Astrocyte of the spinal cord (primary cell): ENCODE measurements around the gene PDXDC1.
"Not testable (repeated sequence)": the region's sequence is repeated elsewhere in the genome, so short reads cannot be mapped to it uniquely, and the experiment has no call there.

Experiments
- DNase-seq: peaks from one replicate; pipeline ENCODE4 v3.0.0; 2011; ENCODE audit warnings: low read depth, low spot score
- H3K4me3 ChIP-seq: 2 replicates; pipeline ENCODE4 v1.5.1; 2011; ENCODE audit warnings: low read depth, mild to moderate bottlenecking, low read length, moderate library complexity
- in situ Hi-C: cut with HindIII; loops from 2 replicates; pipeline ENCODE4 v1.10.0; 2017; ENCODE audit warnings: low sequenced_read_pairs
- TF ChIP-seq, protein P1 (sequence below): IDR thresholded peaks from 2 replicates; pipeline ENCODE4 v1.5.1; 2012; ENCODE audit warnings: low read depth, mild to moderate bottlenecking, low read length, inconsistent platforms

PDXDC1 gene

DNA sequence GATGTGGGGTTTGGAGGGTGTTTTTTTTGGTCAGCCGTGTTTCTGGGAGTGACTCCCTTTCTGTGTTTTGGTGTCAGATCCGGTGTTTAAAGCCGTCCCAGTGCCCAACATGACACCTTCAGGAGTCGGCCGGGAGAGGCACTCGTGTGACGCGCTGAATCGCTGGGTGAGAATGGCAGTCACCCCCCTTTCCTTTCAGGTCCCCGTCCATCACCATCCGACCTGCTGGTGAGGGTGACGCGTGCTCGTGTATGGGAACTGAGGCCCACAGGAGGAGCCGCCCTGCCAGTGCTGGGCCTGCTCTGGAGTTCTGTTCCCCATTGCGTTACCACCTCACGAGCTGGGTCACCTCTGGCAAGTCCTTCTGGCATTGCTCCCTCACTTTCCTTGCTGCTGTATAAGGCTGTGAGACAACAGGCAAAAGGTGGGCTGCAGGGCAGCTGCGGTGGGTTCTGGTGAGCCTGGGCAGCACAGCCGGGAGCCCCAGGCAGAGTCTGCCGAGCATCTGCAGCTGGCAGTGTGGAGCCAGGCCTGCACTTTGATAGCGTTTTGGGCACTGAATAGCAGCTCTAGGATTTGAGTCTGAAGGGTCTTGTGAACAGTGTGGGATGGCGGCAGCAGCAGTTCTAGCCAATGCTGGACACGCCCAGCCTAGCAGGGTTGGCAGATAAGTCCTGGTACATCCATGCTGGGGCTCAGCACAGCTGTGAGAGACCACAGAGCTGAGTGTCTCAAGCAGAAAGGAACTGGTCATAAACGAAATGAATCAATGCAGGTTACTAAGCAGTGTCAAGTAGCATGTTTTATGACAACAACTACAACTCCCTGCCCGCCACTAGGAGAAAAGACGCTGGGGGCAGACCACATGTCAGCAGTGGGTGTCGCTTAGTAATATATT lies 54.2 kb downstream of the PDXDC1 start:
- DNase-seq: peak; percentile 38
- in situ Hi-C loops, H3K4me3 ChIP-seq: not testable (repeated sequence)

DNA sequence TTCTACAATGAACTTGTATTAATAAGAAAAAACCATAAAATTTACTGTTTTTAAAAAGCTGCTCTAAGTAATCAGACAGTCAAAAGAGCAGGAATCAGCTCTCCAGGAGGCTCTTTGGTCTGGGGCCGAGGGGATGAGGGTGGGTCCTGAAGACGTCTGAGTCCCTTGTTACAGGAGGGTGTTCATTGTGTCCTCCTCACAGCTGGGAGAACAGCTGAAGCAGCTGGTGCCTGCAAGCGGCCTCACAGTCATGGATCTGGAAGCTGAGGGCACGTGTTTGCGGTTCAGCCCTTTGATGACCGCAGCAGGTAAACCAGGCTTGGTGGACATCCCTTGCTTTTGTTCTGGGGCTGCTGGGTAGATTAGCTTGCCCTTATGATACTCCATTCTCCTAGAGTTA lies 54.9 kb downstream of the PDXDC1 start:
- in situ Hi-C loops, DNase-seq, H3K4me3 ChIP-seq: not testable (repeated sequence)

DNA sequence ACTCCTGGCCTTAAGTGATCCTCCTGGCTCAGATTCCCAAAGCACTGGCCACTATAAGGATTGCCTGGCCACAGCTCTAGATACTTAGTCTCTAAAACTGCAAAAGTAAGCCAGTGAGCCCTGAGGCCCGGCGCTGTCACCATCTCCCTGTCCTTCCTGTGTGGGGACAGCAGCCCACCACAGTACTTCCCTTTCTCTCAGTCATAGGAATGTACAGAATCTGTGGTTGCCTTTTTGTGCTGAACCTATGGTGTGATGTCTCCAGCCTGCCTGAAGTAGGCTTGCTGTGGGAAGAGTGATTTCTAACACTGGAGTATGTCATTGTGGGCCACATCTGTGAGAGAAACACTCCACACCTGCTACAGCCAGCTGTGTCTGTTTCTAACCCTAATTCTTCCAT lies 56.4 kb downstream of the PDXDC1 start:
- in situ Hi-C loops: no loop called here
- no peak for DNase-seq
- TF ChIP-seq, protein P1, sequence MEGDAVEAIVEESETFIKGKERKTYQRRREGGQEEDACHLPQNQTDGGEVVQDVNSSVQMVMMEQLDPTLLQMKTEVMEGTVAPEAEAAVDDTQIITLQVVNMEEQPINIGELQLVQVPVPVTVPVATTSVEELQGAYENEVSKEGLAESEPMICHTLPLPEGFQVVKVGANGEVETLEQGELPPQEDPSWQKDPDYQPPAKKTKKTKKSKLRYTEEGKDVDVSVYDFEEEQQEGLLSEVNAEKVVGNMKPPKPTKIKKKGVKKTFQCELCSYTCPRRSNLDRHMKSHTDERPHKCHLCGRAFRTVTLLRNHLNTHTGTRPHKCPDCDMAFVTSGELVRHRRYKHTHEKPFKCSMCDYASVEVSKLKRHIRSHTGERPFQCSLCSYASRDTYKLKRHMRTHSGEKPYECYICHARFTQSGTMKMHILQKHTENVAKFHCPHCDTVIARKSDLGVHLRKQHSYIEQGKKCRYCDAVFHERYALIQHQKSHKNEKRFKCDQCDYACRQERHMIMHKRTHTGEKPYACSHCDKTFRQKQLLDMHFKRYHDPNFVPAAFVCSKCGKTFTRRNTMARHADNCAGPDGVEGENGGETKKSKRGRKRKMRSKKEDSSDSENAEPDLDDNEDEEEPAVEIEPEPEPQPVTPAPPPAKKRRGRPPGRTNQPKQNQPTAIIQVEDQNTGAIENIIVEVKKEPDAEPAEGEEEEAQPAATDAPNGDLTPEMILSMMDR: no peak
- H3K4me3 ChIP-seq: no peak overlapping the region

DNA sequence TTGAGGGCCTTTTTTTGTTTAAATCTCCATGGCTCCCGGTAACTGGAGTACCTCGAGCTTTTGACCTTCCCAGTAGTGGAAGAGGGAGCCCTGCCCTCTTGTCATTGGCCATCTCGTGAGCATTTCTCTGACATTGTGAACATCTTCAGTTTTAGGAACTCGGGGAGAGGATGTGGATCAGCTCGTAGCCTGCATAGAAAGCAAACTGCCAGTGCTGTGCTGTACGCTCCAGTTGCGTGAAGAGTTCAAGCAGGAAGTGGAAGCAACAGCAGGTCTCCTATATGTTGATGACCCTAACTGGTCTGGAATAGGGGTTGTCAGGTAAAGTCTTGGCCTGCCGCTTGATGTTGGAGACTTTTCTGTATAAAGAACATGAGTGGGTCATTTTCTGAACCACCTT lies 56.8 kb downstream of the PDXDC1 start:
- H3K4me3 ChIP-seq: no peak overlapping the region
- TF ChIP-seq, protein P1: no peak
- in situ Hi-C loops: no loop called here
- DNase-seq: no peak

DNA sequence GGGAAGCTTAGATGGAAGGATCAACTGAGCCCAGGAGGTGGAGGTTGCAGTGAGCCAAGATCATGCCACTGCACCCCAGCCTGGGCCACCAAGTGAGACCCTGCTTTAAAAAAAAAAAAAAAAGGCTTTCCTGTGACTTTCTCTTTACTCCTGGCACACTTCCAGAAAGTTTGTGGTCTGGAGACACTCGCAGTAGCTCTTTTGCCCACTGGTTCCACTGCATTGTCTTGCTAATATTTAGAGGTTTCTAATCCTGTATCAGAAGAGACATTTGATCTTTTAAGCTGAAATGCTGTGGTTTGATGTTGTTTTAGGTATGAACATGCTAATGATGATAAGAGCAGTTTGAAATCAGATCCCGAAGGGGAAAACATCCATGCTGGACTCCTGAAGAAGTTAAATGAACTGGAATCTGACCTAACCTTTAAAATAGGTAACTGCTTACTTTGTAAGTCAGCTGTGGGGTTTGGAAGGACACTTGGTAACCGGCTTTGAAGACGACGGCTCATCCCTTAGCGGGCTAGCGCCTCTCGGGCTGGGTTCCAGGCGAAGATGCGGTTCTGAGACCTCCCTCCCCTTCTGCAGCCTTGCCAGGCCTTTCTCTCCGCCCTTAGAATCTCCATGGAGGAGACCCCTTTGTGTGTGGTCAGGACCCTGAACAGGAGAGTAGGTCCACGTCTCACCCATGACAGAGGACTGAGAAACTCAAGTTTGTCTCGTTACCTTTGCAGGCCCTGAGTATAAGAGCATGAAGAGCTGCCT lies 57.9 kb downstream of the PDXDC1 start:
- no peak overlapping the region for H3K4me3 ChIP-seq
- TF ChIP-seq, protein P1: no peak
- peak; percentile 30 for DNase-seq
- in situ Hi-C loops: no loop called here

DNA sequence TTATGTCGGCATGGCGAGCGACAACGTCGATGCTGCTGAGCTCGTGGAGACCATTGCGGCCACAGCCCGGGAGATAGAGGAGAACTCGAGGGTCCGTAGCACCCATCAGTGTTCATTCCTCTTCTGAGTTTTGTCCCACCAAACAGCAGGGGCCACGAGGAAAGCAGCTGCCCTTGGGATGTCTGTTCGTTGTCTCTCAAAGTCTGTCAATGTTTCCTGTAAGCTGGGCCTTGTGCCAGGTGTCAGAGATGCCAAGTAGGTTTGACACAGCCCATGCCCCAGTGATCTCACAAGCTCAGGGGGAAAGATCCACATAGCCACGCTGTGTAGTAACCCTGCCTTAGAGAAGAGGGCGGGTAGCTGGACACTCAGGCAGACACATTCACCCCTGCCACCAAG lies 58.5 kb downstream of the PDXDC1 start:
- in situ Hi-C loops: no loop called here
- no peak for DNase-seq
- TF ChIP-seq, protein P1: no peak
- H3K4me3 ChIP-seq: no peak overlapping the region

DNA sequence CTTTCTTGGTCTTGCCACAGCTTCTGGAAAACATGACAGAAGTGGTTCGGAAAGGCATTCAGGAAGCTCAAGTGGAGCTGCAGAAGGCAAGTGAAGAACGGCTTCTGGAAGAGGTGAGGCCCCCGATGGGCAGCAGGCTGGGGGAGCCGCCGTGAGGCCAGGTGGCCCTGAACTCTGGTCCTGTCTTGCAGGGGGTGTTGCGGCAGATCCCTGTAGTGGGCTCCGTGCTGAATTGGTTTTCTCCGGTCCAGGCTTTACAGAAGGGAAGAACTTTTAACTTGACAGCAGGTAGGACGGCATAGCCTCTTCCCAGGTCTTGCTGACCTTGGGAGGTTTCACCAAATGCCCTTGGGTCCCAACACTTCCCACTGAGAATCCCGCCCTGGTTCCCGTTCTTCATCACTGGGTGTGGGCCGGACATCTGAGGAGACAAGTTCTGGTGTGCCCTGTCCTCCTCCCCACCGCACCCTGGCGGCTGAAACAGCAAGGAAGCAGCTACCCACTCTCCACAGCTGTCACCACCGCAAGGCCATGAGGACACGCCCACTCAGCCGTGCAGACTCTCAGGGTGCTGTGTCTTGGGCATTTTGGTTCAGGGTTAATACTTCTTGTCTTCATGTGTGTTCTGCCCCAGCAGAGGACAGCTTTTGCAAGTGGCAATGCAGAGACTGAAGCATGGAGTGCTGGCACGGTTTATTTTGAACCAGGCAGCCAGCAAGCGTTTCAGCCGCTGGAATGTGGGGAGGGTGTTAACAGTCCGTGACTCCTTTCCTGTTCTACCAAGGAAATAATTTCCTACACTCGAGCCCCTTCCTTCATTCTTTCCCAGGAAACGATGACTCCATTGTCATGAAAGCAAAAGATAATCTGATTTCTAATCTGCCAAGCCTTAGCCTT lies 59.7 kb downstream of the PDXDC1 start:
- H3K4me3 ChIP-seq: no peak overlapping the region
- TF ChIP-seq, protein P1: no peak
- DNase-seq: no peak
- in situ Hi-C loops: no loop called here
